ENCODE results near the gene MEN1. TPM values are rescaled to one million over a fixed set of nuclear protein-coding genes. Genes with fewer than 3 reads are reported as not detected.

MEN1 gene
- total and polyA plus RNA-seq, 9 of the 15 experiments (the other 6 are each of a cell fraction or from before 2014, with no cell fraction given), result 3.4 to 57.2 (median 19.3) TPM

DNA sequence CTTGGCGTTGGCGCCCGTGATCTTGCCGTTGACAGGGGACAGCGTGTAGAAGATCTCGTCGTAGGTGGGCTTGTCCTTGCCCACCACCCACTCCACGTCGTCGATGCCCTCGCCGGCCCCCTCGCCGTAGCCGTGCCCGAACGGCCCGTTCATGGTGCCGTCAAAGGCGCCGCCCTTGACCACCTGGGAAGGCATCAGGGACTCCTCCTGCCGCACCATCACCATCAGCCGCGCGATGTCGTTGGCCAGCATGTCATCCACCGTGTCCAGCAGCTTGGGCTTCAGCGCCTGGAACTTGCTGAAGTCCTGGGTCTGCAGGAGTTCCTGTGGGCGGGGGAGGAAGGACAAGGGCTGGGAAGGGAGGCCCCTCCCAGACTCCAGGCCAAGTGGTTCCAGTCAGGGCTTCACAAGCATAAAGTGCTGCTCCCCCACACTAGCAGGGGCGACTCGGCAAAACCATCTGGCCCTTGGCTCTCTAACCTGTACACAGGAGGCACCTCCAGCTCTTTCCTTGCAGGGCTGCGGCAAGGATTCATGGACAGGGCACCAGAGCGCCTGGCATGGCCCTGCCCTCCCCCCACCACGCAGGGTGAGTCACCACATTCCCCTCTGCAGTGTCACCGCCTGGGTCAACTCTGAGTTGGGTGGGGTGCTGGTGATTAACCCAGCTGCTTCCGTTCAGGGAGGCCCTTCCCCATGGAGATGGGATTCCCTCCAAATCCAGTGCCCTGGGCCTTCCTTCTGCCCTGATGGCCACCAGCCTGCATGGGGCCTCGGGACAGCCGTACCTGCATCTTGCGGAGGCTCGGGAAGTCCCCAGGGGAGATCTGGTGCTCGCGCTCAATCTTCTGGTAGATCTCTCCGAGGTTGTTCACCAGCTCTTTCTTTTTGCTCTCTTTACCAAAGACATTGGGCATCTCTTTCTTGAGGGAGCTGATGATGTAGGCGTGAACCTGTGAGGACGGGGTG, 44.5 kb upstream of the MEN1 start (continued):
- peak; percentile 59 to 61; a peak in 3 of 4 replicates for TF ChIP-seq KDM1A (IDR thresholded peaks at IDR 0.05)
- TF ChIP-seq SMAD2 (IDR thresholded peaks at IDR 0.05; ENCODE audit: low read depth, low read length), result no peak
- no peak for TF ChIP-seq ZNF274 (IDR thresholded peaks at IDR 0.05; ENCODE audit: borderline replicate concordance, low read depth, low read length)
- peak; percentile 93 for TF ChIP-seq ARID1B (IDR thresholded peaks at IDR 0.05)
- 0 out of 2 replicates have a peak, but pooled peaks have one; percentile 33 for TF ChIP-seq ZNF263 (CRISPR knock-in tag; IDR thresholded peaks at IDR 0.05; ENCODE audit: borderline replicate concordance)
- no peak for TF ChIP-seq CBX8 (IDR thresholded peaks at IDR 0.05; ENCODE audit: borderline replicate concordance, extremely low read depth, low read depth, low read length, poor library complexity, severe bottlenecking)
- no peak for TF ChIP-seq PML (IDR thresholded peaks at IDR 0.05; ENCODE audit: low read length)
- TF ChIP-seq DMBX1 (CRISPR knock-in tag; IDR thresholded peaks at IDR 0.05; ENCODE audit: borderline replicate concordance), result peak; percentile 83
- TF ChIP-seq, protein P1, sequence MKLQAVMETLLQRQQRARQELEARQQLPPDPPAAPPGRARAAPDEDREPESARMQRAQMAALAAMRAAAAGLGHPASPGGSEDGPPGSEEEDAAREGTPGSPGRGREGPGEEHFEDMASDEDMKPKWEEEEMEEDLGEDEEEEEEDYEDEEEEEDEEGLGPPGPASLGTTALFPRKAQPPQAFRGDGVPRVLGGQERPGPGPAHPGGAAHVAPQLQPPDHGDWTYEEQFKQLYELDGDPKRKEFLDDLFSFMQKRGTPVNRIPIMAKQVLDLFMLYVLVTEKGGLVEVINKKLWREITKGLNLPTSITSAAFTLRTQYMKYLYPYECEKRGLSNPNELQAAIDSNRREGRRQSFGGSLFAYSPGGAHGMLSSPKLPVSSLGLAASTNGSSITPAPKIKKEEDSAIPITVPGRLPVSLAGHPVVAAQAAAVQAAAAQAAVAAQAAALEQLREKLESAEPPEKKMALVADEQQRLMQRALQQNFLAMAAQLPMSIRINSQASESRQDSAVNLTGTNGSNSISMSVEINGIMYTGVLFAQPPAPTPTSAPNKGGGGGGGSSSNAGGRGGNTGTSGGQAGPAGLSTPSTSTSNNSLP (IDR thresholded peaks at IDR 0.05; ENCODE audit: borderline replicate concordance, low read depth, low read length), result no peak
- TF ChIP-seq TEAD4 (IDR thresholded peaks at IDR 0.05; ENCODE audit: low read length), result peak; percentile 89
- TF ChIP-seq TEAD4 (CRISPR knock-in tag; IDR thresholded peaks at IDR 0.05; ENCODE audit: borderline replicate concordance), result peak; percentile 97
- TF ChIP-seq CGGBP1 (CRISPR knock-in tag; IDR thresholded peaks at IDR 0.05), result no peak
- TF ChIP-seq ATF6 (CRISPR knock-in tag; IDR thresholded peaks at IDR 0.05), result peak; percentile 64; the same call in 1 of the 2 replicates
- no peak for TF ChIP-seq MBD1 (CRISPR knock-in tag; IDR thresholded peaks at IDR 0.05)
- peak; percentile 73 for TF ChIP-seq DACH1 (IDR thresholded peaks at IDR 0.05; ENCODE audit: partially characterized antibody)
